GM06990 (cell line): ENCODE data around the gene PRDM2.
"Not testable (repeated sequence)": the region's sequence is repeated elsewhere in the genome, so short reads cannot be mapped to it uniquely, and the experiment has no call there.

Source experiments
- DNase-seq: peaks from one replicate; pipeline ENCODE4 v3.0.0-alpha.2; 2011; ENCODE audit not compliant: insufficient read length; ENCODE audit errors: extremely low read depth
- H3K27me3 ChIP-seq: replicated peaks from 2 replicates; pipeline ENCODE4 v1.6.0; 2011; ENCODE audit warnings: low read length; ENCODE audit not compliant: control insufficient read depth, insufficient read depth
- H3K36me3 ChIP-seq: 2 replicates; pipeline ENCODE4 v1.5.1; 2011; ENCODE audit warnings: low read length; ENCODE audit not compliant: control insufficient read depth, insufficient read depth
- H3K4me3 ChIP-seq: replicated peaks from 2 replicates; pipeline ENCODE4 v1.5.1; 2011; ENCODE audit warnings: low read depth, mild to moderate bottlenecking, control low read depth, low read length
- CTCF ChIP-seq: IDR thresholded peaks from 2 replicates; pipeline ENCODE4 v1.5.1; 2011; ENCODE audit warnings: low read length, control low read depth, mild to moderate bottlenecking, inconsistent platforms; ENCODE audit not compliant: insufficient read depth, poor library complexity, severe bottlenecking

The PRDM2 gene

GRCh38 chr1:13679651-13680050 is 20.3 kb upstream of the PRDM2 start:
- H3K27me3 ChIP-seq = no peaks in the 10 kb centered on the region
- DNase-seq = no peak

GRCh38 chr1:13680609-13681008 is 19.4 kb upstream of the PRDM2 start:
- not testable (repeated sequence) for H3K27me3 ChIP-seq, H3K36me3 ChIP-seq, DNase-seq, H3K4me3 ChIP-seq

More at GRCh38 chr1:13679651-13680050, 20.3 kb upstream of the PRDM2 start:
- TF ChIP-seq CTCF = no peak
- no peak overlapping the region for H3K4me3 ChIP-seq
- H3K36me3 ChIP-seq = no peaks in the 10 kb centered on the region

GRCh38 chr1:13681921-13682320 is 18.1 kb upstream of the PRDM2 start:
- no peaks in the 10 kb centered on the region for H3K27me3 ChIP-seq
- no peak overlapping the region for H3K4me3 ChIP-seq
- no peak for TF ChIP-seq CTCF
- H3K36me3 ChIP-seq = no peaks in the 10 kb centered on the region
- no peak for DNase-seq

- no peak for DNase-seq
- Histone ChIP-seq H3K4me3 (no peak overlapping the region), H3K36me3 (no peaks in the 10 kb centered on the region), H3K27me3 (no peaks in the 10 kb centered on the region)
- no peak for TF ChIP-seq CTCF
These were observed 17.5 kb upstream of the PRDM2 start for GRCh38 chr1:13682444-13682843.

GRCh38 chr1:13683206-13683605 is 16.8 kb upstream of the PRDM2 start:
- DNase-seq = no peak
- Histone ChIP-seq H3K4me3 (no peak overlapping the region), H3K27me3 (no peaks in the 10 kb centered on the region), H3K36me3 (no peaks in the 10 kb centered on the region)
- no peak for TF ChIP-seq CTCF

GRCh38 chr1:13687151-13687715 is 12.8 kb upstream of the PRDM2 start:
- no peaks in the 10 kb centered on the region for H3K27me3 ChIP-seq
- DNase-seq = peak; percentile 12
- no peak overlapping the region for H3K4me3 ChIP-seq
- TF ChIP-seq CTCF = no peak
- no peaks in the 10 kb centered on the region for H3K36me3 ChIP-seq

- not testable (repeated sequence) for H3K27me3 ChIP-seq, DNase-seq, H3K36me3 ChIP-seq, H3K4me3 ChIP-seq
These were observed 6.9 kb upstream of the PRDM2 start for GRCh38 chr1:13693094-13693493.
